H1 (cell line): Measurements from ENCODE around the gene NCSTN. TPM values are rescaled to one million over a fixed set of nuclear protein-coding genes. Genes with fewer than 3 reads are reported as not detected.

Experiments used
- CTCF ChIA-PET: fragments of 300-600 bp; sonication (Branson Sonifier 250); formaldehyde crosslinking; loops from one replicate; lab custom pipeline; 2021; ENCODE audit not compliant: partially characterized antibody; lab: Charles Lee
- POLR2A ChIA-PET: fragments of 300-600 bp; sonication (Branson Sonifier 250); formaldehyde crosslinking; loops from one replicate; lab custom pipeline; 2021; ENCODE audit warnings: inconsistent platforms; ENCODE audit not compliant: partially characterized antibody; lab: Charles Lee
- DNase-seq, 2 experiments: peaks; one replicate each; pipeline versions ENCODE4 v3.0.0 to v3.0.0-alpha.2; 2010 to 2022; ENCODE audit warnings: low spot score in 2 of 2, low read depth in 1 of 2, mixed read lengths in 1 of 2
- FAIRE-seq: peaks from 2 replicates; lab custom pipeline; 2011; peaks lifted over from hg19 to GRCh38; lab: Jason Lieb, UNC
- H2AFZ ChIP-seq: 2 replicates; pipeline ENCODE4 v1.8.1; 2012; ENCODE audit warnings: low read length, inconsistent platforms
- H2AK5ac ChIP-seq: 2 replicates; pipeline ENCODE4 v1.6.1; 2013; ENCODE audit warnings: low read depth, low read length
- H2BK120ac ChIP-seq: replicated peaks from 2 replicates; pipeline ENCODE3; 2013; ENCODE audit warnings: low read depth, low read length, inconsistent platforms
- H2BK12ac ChIP-seq: 2 replicates; pipeline ENCODE4 v1.6.1; 2013; ENCODE audit warnings: low read depth, low read length
- H2BK15ac ChIP-seq: 2 replicates; pipeline ENCODE4 v1.6.1; 2013; ENCODE audit warnings: low read length
- H2BK20ac ChIP-seq: 2 replicates; pipeline ENCODE4 v1.6.1; 2013; ENCODE audit warnings: low read length
- H2BK5ac ChIP-seq: 2 replicates; pipeline ENCODE4 v1.6.1; 2013; ENCODE audit warnings: low read depth, low read length
- H3K14ac ChIP-seq: 2 replicates; pipeline ENCODE4 v1.6.1; 2013; ENCODE audit warnings: inconsistent platforms; ENCODE audit not compliant: insufficient read length
- H3K18ac ChIP-seq: 2 replicates; pipeline ENCODE4 v1.6.1; 2013; ENCODE audit warnings: low read length; ENCODE audit errors: extremely low read depth
- H3K23ac ChIP-seq: 2 replicates; pipeline ENCODE4 v1.6.1; 2013; ENCODE audit warnings: inconsistent platforms; ENCODE audit not compliant: insufficient read length
- H3K23me2 ChIP-seq: 2 replicates; pipeline ENCODE4 v1.6.1; 2013; ENCODE audit warnings: low read depth, low read length
- H3K27ac ChIP-seq: 2 replicates; pipeline ENCODE4 v1.6.1; 2011; ENCODE audit warnings: low read depth, low read length, inconsistent platforms
- H3K27me3 ChIP-seq, 4 experiments: replicated peaks in 1 of 4; 1 replicate in 1 of 4; 2 replicates in 3 of 4; pipeline versions ENCODE4 v1.6.1 to v1.8.1; 2011 to 2013; ENCODE audit warnings: low read length in 3 of 4, mild to moderate bottlenecking in 3 of 4, inconsistent platforms in 2 of 4, mixed read lengths in 2 of 4, moderate library complexity in 1 of 4; ENCODE audit not compliant: control insufficient read depth in 3 of 4, insufficient read depth in 3 of 4; ENCODE audit errors: extremely low read depth in 1 of 4
- H3K36me3 ChIP-seq, 4 experiments: 2 replicates each; pipeline versions ENCODE4 v1.6.1 to v1.8.1; 2011 to 2013; ENCODE audit warnings: mild to moderate bottlenecking in 4 of 4, low read length in 3 of 4, moderate library complexity in 2 of 4, control low read depth in 1 of 4, inconsistent platforms in 1 of 4; ENCODE audit not compliant: insufficient read depth in 4 of 4, control insufficient read depth in 2 of 4
- H3K4ac ChIP-seq: replicated peaks from 2 replicates; pipeline ENCODE3; 2013; ENCODE audit warnings: low read length, low read depth, mixed read lengths, inconsistent platforms; ENCODE audit not compliant: insufficient read length
- H3K4me1 ChIP-seq, 4 experiments: replicated peaks in 1 of 4; 1 replicate in 1 of 4; 2 replicates in 3 of 4; pipeline versions ENCODE4 v1.6.1 to v1.8.1; 2011 to 2013; ENCODE audit warnings: low read length in 3 of 4, inconsistent platforms in 2 of 4, mixed read lengths in 1 of 4; ENCODE audit not compliant: insufficient read depth in 4 of 4, control insufficient read depth in 3 of 4
- H3K4me2 ChIP-seq, 2 experiments: 2 replicates each; pipeline versions ENCODE4 v1.6.1 to v1.8.1; 2011 to 2013; ENCODE audit warnings: low read depth in 2 of 2, low read length in 2 of 2, control low read depth in 1 of 2, inconsistent platforms in 1 of 2, mild to moderate bottlenecking in 1 of 2; ENCODE audit not compliant: insufficient read depth in 1 of 2
- H3K4me3 ChIP-seq, 4 experiments: fragments of 200-600, 300-600 bp in 1 of 4; sonication (generic), shearing (Covaris generic), sonication (Bioruptor Twin) in 1 of 4; 2 replicates each; pipeline versions ENCODE4 v1.5.1 to v1.8.1; 2011 to 2016; ENCODE audit warnings: low read length in 4 of 4, low read depth in 3 of 4, control low read depth in 2 of 4, inconsistent platforms in 2 of 4, mild to moderate bottlenecking in 2 of 4, mixed read lengths in 1 of 4, moderate library complexity in 1 of 4; ENCODE audit not compliant: insufficient read depth in 2 of 4; ENCODE audit errors: extremely low read depth in 1 of 4
- H3K56ac ChIP-seq: replicated peaks from 2 replicates; pipeline ENCODE3; 2013; ENCODE audit warnings: low read depth, mild to moderate bottlenecking, mixed read lengths, low read length, inconsistent platforms; ENCODE audit not compliant: insufficient read length
- H3K79me1 ChIP-seq: 2 replicates; pipeline ENCODE4 v1.6.1; 2013; ENCODE audit warnings: low read depth, low read length, control low read depth
- H3K79me2 ChIP-seq, 2 experiments: 2 replicates each; pipeline versions ENCODE4 v1.6.1 to v1.8.1; 2012 to 2013; ENCODE audit warnings: low read length in 2 of 2, mild to moderate bottlenecking in 2 of 2, inconsistent platforms in 1 of 2; ENCODE audit not compliant: insufficient read depth in 2 of 2, control insufficient read depth in 1 of 2
- H3K9ac ChIP-seq, 4 experiments: replicated peaks in 1 of 4; 1 replicate in 1 of 4; 2 replicates in 3 of 4; pipeline versions ENCODE4 v1.6.1 to v1.8.1; 2011 to 2013; ENCODE audit warnings: low read depth in 3 of 4, low read length in 3 of 4, control low read depth in 2 of 4, mild to moderate bottlenecking in 2 of 4, moderate library complexity in 2 of 4, inconsistent platforms in 1 of 4; ENCODE audit errors: extremely low read depth in 1 of 4
- H3K9me3 ChIP-seq, 2 experiments: 2 replicates each; pipeline versions ENCODE4 v1.6.1 to v1.8.1; 2012 to 2013; ENCODE audit warnings: mild to moderate bottlenecking in 2 of 2, moderate library complexity in 2 of 2, control low read depth in 1 of 2, inconsistent platforms in 1 of 2, low read depth in 1 of 2, low read length in 1 of 2, mixed read lengths in 1 of 2; ENCODE audit not compliant: insufficient read depth in 2 of 2
- H4K20me1 ChIP-seq, 2 experiments: replicated peaks in 1 of 2; 2 replicates each; pipeline versions ENCODE3 to v1.8.1; 2011 to 2013; ENCODE audit warnings: inconsistent platforms in 2 of 2, low read length in 2 of 2, mild to moderate bottlenecking in 1 of 2; ENCODE audit not compliant: insufficient read depth in 2 of 2, control insufficient read depth in 1 of 2
- H4K5ac ChIP-seq: 2 replicates; pipeline ENCODE4 v1.6.1; 2013; ENCODE audit warnings: low read length, low read depth, mixed read lengths, inconsistent platforms; ENCODE audit not compliant: insufficient read length
- H4K8ac ChIP-seq: 2 replicates; pipeline ENCODE4 v1.8.0; 2013; ENCODE audit warnings: mild to moderate bottlenecking, moderate library complexity, low read length, inconsistent platforms; ENCODE audit not compliant: insufficient read depth; ENCODE audit errors: extremely low read depth
- H4K91ac ChIP-seq: replicated peaks from 2 replicates; pipeline ENCODE3; 2013; ENCODE audit warnings: low read length, mixed read lengths, inconsistent platforms; ENCODE audit not compliant: insufficient read length
- EGR1 ChIP-seq: IDR thresholded peaks from 2 replicates; pipeline ENCODE4 v1.6.1; 2011; ENCODE audit warnings: low read depth, low read length, borderline replicate concordance
- EZH2 ChIP-seq: fragments of 200-600 bp; sonication (generic); IDR thresholded peaks from 2 replicates; pipeline ENCODE4 v1.7.1; 2012; ENCODE audit warnings: low read depth, mild to moderate bottlenecking, moderate library complexity, low read length, inconsistent platforms; ENCODE audit not compliant: severe bottlenecking
- SP2 ChIP-seq: IDR thresholded peaks from 2 replicates; pipeline ENCODE4 v1.6.1; 2012; ENCODE audit warnings: mild to moderate bottlenecking, low read length, inconsistent platforms
- SRF ChIP-seq: IDR thresholded peaks from 2 replicates; pipeline ENCODE4 v1.6.1; 2011; ENCODE audit warnings: mild to moderate bottlenecking, low read depth, low read length, moderate library complexity
- TAF7 ChIP-seq: optimal IDR thresholded peaks from 2 replicates; pipeline ENCODE3; 2011; ENCODE audit warnings: low read depth, mild to moderate bottlenecking, inconsistent platforms, low read length, moderate library complexity, borderline replicate concordance
- TBP ChIP-seq: IDR thresholded peaks from 2 replicates; pipeline ENCODE4 v1.6.1; 2011; ENCODE audit warnings: low read depth, low read length, improper control_type of control experiment
- TCF12 ChIP-seq: IDR thresholded peaks from 2 replicates; pipeline ENCODE4 v1.6.1; 2011; ENCODE audit warnings: low read depth, mild to moderate bottlenecking, low read length
- ZNF274 ChIP-seq: IDR thresholded peaks from 2 replicates; pipeline ENCODE4 v1.7.0; 2012; ENCODE audit warnings: low read length, borderline replicate concordance; ENCODE audit errors: extremely low read depth
- WGBS, 2 experiments: shearing (Covaris generic) in 1 of 2; methylation state at CpG; one replicate each; pipeline versions ENCODE4 v1.1.6 to v1.1.7; 2013 to 2015; ENCODE audit warnings: low lambda C conversion rate in 2 of 2, mixed read lengths in 2 of 2, inconsistent platforms in 1 of 2, low coverage in 1 of 2, missing lambda C conversion rate in 1 of 2; ENCODE audit not compliant: insufficient replicate concordance in 2 of 2, insufficient coverage in 1 of 2, insufficient read length in 1 of 2; ENCODE audit errors: extremely low coverage in 1 of 2, missing lambda C conversion rate in 1 of 2; 5-methylcytosine and 5-hydroxymethylcytosine counted together
- polyA plus RNA-seq, 7 experiments: library from polyadenylated mRNA; depleted of rRNA in 3 of 7; stranded (reverse) in 5 of 7; unstranded in 2 of 7; fragments of >200 nt in 5 of 7; fragments of 200-250 nt in 2 of 7; gene quantifications; 1 replicate in 5 of 7; 2 replicates in 1 of 7; 4 replicates in 1 of 7; pipeline versions ENCODE4 v1.2.1 to v1.2.3, GENCODE V29; 2011 to 2013; ENCODE audit warnings: missing spikeins in 2 of 7, mixed read lengths in 2 of 7
- total RNA-seq: library from RNA; stranded (reverse); fragmentation: NEBNext Ultra II Directional; extraction: Animal tissue kit (Norgen Biotek cat#: 25700); gene quantifications from 2 replicates; pipeline ENCODE4 v1.2.1, GENCODE V29; 2021
- TF ChIP-seq, protein P1 (sequence below): IDR thresholded peaks from 2 replicates; pipeline ENCODE4 v1.6.1; 2012; ENCODE audit warnings: inconsistent platforms
- TF ChIP-seq, protein P2 (sequence below): IDR thresholded peaks from 2 replicates; pipeline ENCODE4 v1.6.1; 2012; ENCODE audit warnings: inconsistent platforms

NCSTN gene
- total and polyA plus RNA-seq, 2 of the 8 experiments (the other 6 are each of a cell fraction or from before 2014, with no cell fraction given): 64.7 to 125 TPM

DNA sequence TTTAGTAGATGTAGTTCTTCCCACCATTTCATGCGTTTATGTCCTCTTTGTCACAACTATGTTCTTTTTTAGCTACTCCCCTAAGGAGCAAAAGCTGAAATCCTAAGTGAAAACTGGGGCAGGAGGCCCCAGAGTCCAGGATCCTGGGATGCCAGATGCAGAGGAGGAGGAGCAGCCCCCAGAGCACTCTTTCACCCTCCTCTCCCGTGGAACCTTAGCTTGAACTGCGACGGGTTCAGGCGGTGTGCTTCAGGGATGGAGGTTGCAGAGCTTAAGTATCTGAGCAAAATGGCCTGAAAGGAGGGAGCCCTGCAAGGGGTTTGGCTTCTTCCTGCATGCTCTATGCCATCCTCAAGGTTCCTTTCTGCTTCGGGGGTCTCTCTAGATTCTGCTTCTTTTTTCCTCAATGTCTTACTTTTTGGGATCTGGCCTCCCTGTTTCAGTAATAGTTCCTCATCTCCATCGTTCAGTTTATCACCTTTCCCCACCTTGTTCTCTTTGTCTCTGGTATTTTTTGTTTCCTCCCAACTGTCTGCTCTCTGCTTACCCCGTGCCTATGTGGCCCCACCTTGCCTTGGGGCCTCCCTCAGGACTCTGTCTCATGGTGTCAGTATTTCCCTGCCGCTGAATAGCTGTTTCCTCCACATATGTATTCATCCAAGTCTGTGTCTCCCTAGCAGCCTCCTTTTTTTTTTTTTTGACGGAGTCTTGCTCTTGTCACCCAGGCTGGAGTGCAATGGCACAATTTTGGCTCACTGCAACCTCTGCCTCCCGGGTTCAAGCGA is 21.0 kb downstream of the NCSTN start:
- H2AFZ ChIP-seq: no peak overlapping the region
- H3K9ac ChIP-seq: no peak overlapping the region
- no peak overlapping the region for H4K8ac ChIP-seq
- WGBS, 2 experiments: 91% methylated on average over 9 of the region's 12 CpGs; no CpG with 5 or more reads in 1 of the 2 experiments
- H3K36me3 ChIP-seq: peaks cover 2 to 6% (median 4%) of the 10 kb centered on the region in 4 experiments; a peak in 5 of 8 replicates
- H3K23me2 ChIP-seq: 0 out of 2 replicates have a peak, but pooled peaks cover 1% of the 10 kb centered on the region
- H2BK120ac ChIP-seq: no peak overlapping the region
- H2BK15ac ChIP-seq: no peak overlapping the region
- DNase-seq: no peak
- CTCF ChIA-PET: interaction anchor here (0.7 to 26.0 kb wide), 9 partner anchors 11 to 73 kb away, joined by 3 to 683 read pairs (median 6); no protein-coding TSS in a partner anchor
- H3K27me3 ChIP-seq: no peaks in the 10 kb centered on the region
- no peak overlapping the region for H3K4me3 ChIP-seq
- no peak overlapping the region for H2BK20ac ChIP-seq
- H3K4me2 ChIP-seq: no peak overlapping the region
- H3K23ac ChIP-seq: no peak overlapping the region
- FAIRE-seq: no peak
- H3K18ac ChIP-seq: no peak overlapping the region
- H4K91ac ChIP-seq: no peak overlapping the region
- no peak overlapping the region for H4K5ac ChIP-seq
- no peak overlapping the region; the same call in 1 of the 2 replicates for H2BK12ac ChIP-seq
- no peak overlapping the region for H2BK5ac ChIP-seq
- H3K56ac ChIP-seq: no peak overlapping the region
- H4K20me1 ChIP-seq: no peaks in the 10 kb centered on the region
- H3K79me2 ChIP-seq: no peaks in the 10 kb centered on the region
- H3K4ac ChIP-seq: no peak overlapping the region
- TF ChIP-seq SRF: no peak
- TF ChIP-seq, protein P1, sequence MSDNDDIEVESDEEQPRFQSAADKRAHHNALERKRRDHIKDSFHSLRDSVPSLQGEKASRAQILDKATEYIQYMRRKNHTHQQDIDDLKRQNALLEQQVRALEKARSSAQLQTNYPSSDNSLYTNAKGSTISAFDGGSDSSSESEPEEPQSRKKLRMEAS: no peak
- TF ChIP-seq SP2: no peak
- no peak for TF ChIP-seq EZH2
- TF ChIP-seq EGR1: no peak
- no peak for TF ChIP-seq TAF7
- no peak for TF ChIP-seq TBP
- no peak for TF ChIP-seq ZNF274
- TF ChIP-seq, protein P2, sequence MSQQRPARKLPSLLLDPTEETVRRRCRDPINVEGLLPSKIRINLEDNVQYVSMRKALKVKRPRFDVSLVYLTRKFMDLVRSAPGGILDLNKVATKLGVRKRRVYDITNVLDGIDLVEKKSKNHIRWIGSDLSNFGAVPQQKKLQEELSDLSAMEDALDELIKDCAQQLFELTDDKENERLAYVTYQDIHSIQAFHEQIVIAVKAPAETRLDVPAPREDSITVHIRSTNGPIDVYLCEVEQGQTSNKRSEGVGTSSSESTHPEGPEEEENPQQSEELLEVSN: no peak
- no peak for TF ChIP-seq TCF12
- TF ChIP-seq, all 59 proteins: peak for 0
- no peak overlapping the region for H3K27ac ChIP-seq
- H2AK5ac ChIP-seq: no peak overlapping the region
- POLR2A ChIA-PET: interaction anchor here (0.6 to 17.2 kb wide), 7 partner anchors 12 to 281 kb away, joined by 3 to 244 read pairs (median 4); no protein-coding TSS in a partner anchor
- no peaks in the 10 kb centered on the region for H3K79me1 ChIP-seq
- no peaks in the 10 kb centered on the region for H3K9me3 ChIP-seq
- H3K14ac ChIP-seq: no peak overlapping the region
- peaks cover 3 to 8% (median 4%) of the 10 kb centered on the region in 4 experiments; a peak in 6 of 7 replicates for H3K4me1 ChIP-seq
